HEK293 (cell line): ENCODE data around the gene FHL2.

Source experiments
- ZNF37A ChIP-seq: fragments of 450-650 bp; IDR thresholded peaks from 2 replicates; pipeline ENCODE4 v1.5.1; 2018; ENCODE audit warnings: missing biosample characterization, missing genetic modification characterization
- TF ChIP-seq, protein P1 (sequence below): fragments of 450-650 bp; formaldehyde crosslinking; IDR thresholded peaks from 2 replicates; pipeline ENCODE4 v1.5.1; 2016; ENCODE audit warnings: missing biosample characterization, missing genetic modification characterization

DNA sequence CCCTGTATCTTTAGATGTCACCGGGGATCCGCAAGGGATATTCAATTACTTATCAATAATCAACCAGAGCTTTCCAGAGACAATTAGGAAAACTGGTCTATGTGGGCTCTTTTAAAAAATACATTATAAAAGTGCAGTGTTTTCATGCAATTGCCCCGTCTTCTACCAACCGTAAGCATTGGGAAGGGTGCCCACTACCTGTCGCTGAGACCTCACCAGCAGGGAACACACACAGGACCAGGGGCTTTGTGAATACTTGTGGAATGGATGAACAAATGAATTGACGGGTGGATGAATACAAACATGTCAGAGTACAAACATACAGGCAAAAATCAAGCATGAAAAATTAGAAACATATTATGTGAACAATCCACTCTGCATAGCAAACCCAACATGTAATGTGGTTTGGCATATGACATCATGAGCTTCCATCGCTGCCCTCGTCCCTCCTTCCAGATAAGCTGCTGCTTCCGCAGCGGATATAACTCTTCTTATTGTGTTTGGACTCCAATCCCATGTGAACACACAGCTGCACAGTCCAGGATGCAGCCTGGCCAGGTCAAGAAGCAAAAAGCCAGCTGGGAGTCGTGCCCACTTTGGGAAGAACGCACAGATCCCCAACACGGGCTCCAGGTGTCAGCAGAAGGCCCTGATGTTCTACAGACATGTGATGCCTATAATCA, 5.3 kb downstream of the FHL2 start:
- no peak for TF ChIP-seq ZNF37A
- TF ChIP-seq, protein P1, sequence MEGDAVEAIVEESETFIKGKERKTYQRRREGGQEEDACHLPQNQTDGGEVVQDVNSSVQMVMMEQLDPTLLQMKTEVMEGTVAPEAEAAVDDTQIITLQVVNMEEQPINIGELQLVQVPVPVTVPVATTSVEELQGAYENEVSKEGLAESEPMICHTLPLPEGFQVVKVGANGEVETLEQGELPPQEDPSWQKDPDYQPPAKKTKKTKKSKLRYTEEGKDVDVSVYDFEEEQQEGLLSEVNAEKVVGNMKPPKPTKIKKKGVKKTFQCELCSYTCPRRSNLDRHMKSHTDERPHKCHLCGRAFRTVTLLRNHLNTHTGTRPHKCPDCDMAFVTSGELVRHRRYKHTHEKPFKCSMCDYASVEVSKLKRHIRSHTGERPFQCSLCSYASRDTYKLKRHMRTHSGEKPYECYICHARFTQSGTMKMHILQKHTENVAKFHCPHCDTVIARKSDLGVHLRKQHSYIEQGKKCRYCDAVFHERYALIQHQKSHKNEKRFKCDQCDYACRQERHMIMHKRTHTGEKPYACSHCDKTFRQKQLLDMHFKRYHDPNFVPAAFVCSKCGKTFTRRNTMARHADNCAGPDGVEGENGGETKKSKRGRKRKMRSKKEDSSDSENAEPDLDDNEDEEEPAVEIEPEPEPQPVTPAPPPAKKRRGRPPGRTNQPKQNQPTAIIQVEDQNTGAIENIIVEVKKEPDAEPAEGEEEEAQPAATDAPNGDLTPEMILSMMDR (tag by site-specific recombination) = no peak
